Endometrial microvascular endothelial cells (primary cell): ENCODE data around the gene SH3BGRL3. TPM values are rescaled to one million over a fixed set of nuclear protein-coding genes. Genes with fewer than 3 reads are reported as not detected.
"Not testable (repeated sequence)": the region's sequence is repeated elsewhere in the genome, so short reads cannot be mapped to it uniquely, and the experiment has no call there.

Experiments used
- in situ Hi-C: cut with HindIII; loops from 2 replicates; pipeline ENCODE4 v1.10.0; 2017; ENCODE audit warnings: low sequenced_read_pairs, low pct_unique_long_range_greater_than_20kb; ENCODE audit errors: inconsistent ontology term
- total RNA-seq: library from RNA; depleted of rRNA; stranded (reverse); fragments of >200 nt; gene quantifications from one replicate; pipeline ENCODE4 v1.2.3, GENCODE V29; 2015; ENCODE audit errors: inconsistent ontology term

Gene SH3BGRL3
- total RNA-seq, 1 donor from 2014 or later: 165 TPM

- in situ Hi-C loops: no loop called here
Observed at GRCh38 chr1:26306290-26307229, 26.7 kb downstream of the SH3BGRL3 start, which contains the start of gene UBXN11. TSS of gene UBXN11 (minus strand) at chr1:26306636. CDS start at chr1:26302883, 3,753 bp downstream.

- in situ Hi-C loops: no loop called here
Observed at GRCh38 chr1:26307363-26307781, 27.5 kb downstream of the SH3BGRL3 start.

GRCh38 chr1:26307966-26308899 lies 28.3 kb downstream of the SH3BGRL3 start:
- in situ Hi-C loops: not testable (repeated sequence)

- in situ Hi-C loops: no loop called here
Observed at GRCh38 chr1:26314501-26314900, 34.6 kb downstream of the SH3BGRL3 start.

GRCh38 chr1:26315874-26316850 lies 36.3 kb downstream of the SH3BGRL3 start:
- in situ Hi-C loops: no loop called here

GRCh38 chr1:26317146-26317545 lies 37.3 kb downstream of the SH3BGRL3 start:
- in situ Hi-C loops: no loop called here

- in situ Hi-C loops: no loop called here
Observed at GRCh38 chr1:26317612-26318337, 37.9 kb downstream of the SH3BGRL3 start, which contains the start of gene CD52. TSS of gene CD52 (plus strand) at chr1:26317958. CDS start at chr1:26318018, 60 bp downstream.

- in situ Hi-C loops: no loop called here
Observed at GRCh38 chr1:26318338-26319064, 38.6 kb downstream of the SH3BGRL3 start.

GRCh38 chr1:26320896-26321295 lies 41.0 kb downstream of the SH3BGRL3 start:
- in situ Hi-C loops: no loop called here

GRCh38 chr1:26321315-26322041 lies 41.6 kb downstream of the SH3BGRL3 start:
- in situ Hi-C loops: no loop called here

GRCh38 chr1:26322042-26322331 lies 42.1 kb downstream of the SH3BGRL3 start:
- in situ Hi-C loops: no loop called here

- in situ Hi-C loops: no loop called here
Observed at GRCh38 chr1:26323382-26323781, 43.5 kb downstream of the SH3BGRL3 start.

- in situ Hi-C loops: no loop called here
Observed at GRCh38 chr1:26324550-26324949, 44.7 kb downstream of the SH3BGRL3 start.

GRCh38 chr1:26327956-26328362 lies 48.1 kb downstream of the SH3BGRL3 start:
- in situ Hi-C loops: no loop called here

- in situ Hi-C loops: no loop called here
Observed at GRCh38 chr1:26328597-26328996, 48.7 kb downstream of the SH3BGRL3 start.

- in situ Hi-C loops: not testable (repeated sequence)
Observed at GRCh38 chr1:26329380-26329779, 49.5 kb downstream of the SH3BGRL3 start.

GRCh38 chr1:26330276-26330675 lies 50.4 kb downstream of the SH3BGRL3 start:
- in situ Hi-C loops: no loop called here
